GM12878 (cell line): ENCODE data around the gene PACS2. TPM values are rescaled to one million over a fixed set of nuclear protein-coding genes. Genes with fewer than 3 reads are reported as not detected.

Experiments used
- ATAC-seq: fragments of 200-7000 bp; cut with Tn5 transposase; 3 replicates; pipeline ENCODE4 v1.9.1; 2020; ENCODE audit warnings: mild to moderate bottlenecking, moderate library complexity
- BruUV-seq: library from RNA; stranded (reverse); fragments of 400-500 nt; replicated peaks from 2 replicates; lab custom pipeline; 2021; lab: Mats Ljungman, UMichigan
- CTCF ChIA-PET: fragments of 300-600 bp; sonication (Branson Sonifier 250); formaldehyde crosslinking; extraction: SDS; loops from one replicate; lab custom pipeline; 2021; ENCODE audit warnings: inconsistent platforms; lab: Yijun Ruan, JAX
- POLR2A ChIA-PET: fragments of 350-600 bp; formaldehyde crosslinking; extraction: SDS; loops from one replicate; lab custom pipeline; 2021; ENCODE audit warnings: inconsistent platforms; lab: Charles Lee
- RAD21 ChIA-PET: fragments of 300-600 bp; sonication (Branson Sonifier 250); formaldehyde crosslinking; loops from one replicate; lab custom pipeline; 2023; ENCODE audit warnings: antibody characterized with exemption; ENCODE audit not compliant: unreplicated experiment; lab: Charles Lee
- SMC1A ChIA-PET: fragments of 300-600 bp; sonication (Branson Sonifier 250); formaldehyde crosslinking; loops from one replicate; lab custom pipeline; 2023; ENCODE audit not compliant: unreplicated experiment, uncharacterized antibody; lab: Charles Lee
- DNase-seq: peaks from one replicate; pipeline ENCODE4 v3.0.0-alpha.2; 2011; ENCODE audit warnings: low read depth, low spot score
- FAIRE-seq: peaks from 3 replicates; lab custom pipeline; 2011; peaks lifted over from hg19 to GRCh38; lab: Jason Lieb, UNC
- H2AFZ ChIP-seq: 2 replicates; pipeline ENCODE4 v1.6.0; 2011; ENCODE audit warnings: low read depth, low read length, control low read depth; ENCODE audit not compliant: control insufficient read depth
- H3K27ac ChIP-seq: 2 replicates; pipeline ENCODE4 v1.5.1; 2011; ENCODE audit warnings: control low read depth; ENCODE audit not compliant: control insufficient read depth, insufficient read depth
- H3K27me3 ChIP-seq, 2 experiments: replicated peaks in 1 of 2; 2 replicates each; pipeline versions ENCODE4 v1.6.0 to v1.6.1; 2011; ENCODE audit warnings: low read length in 1 of 2; ENCODE audit not compliant: control insufficient read depth in 2 of 2, insufficient read depth in 2 of 2
- H3K36me3 ChIP-seq, 2 experiments: 2 replicates each; pipeline ENCODE4 v1.5.1; 2011; ENCODE audit warnings: low read length in 1 of 2; ENCODE audit not compliant: control insufficient read depth in 2 of 2, insufficient read depth in 2 of 2
- H3K4me1 ChIP-seq: 2 replicates; pipeline ENCODE4 v1.6.1; 2011; ENCODE audit warnings: mild to moderate bottlenecking, low read length, moderate library complexity, mixed read lengths; ENCODE audit not compliant: control insufficient read depth, insufficient read depth
- H3K4me2 ChIP-seq: 2 replicates; pipeline ENCODE4 v1.6.0; 2011; ENCODE audit warnings: control low read depth; ENCODE audit not compliant: control insufficient read depth, insufficient read depth
- H3K4me3 ChIP-seq: fragments of 200-600 bp; sonication (generic); 2 replicates; pipeline ENCODE4 v1.5.1; 2016
- H3K79me2 ChIP-seq: 2 replicates; pipeline ENCODE4 v1.6.0; 2011; ENCODE audit warnings: low read length; ENCODE audit not compliant: control insufficient read depth, insufficient read depth
- H3K9ac ChIP-seq: 2 replicates; pipeline ENCODE4 v1.8.0; 2011; ENCODE audit warnings: low read length, control low read depth, mixed read lengths; ENCODE audit not compliant: control insufficient read depth, insufficient read depth
- H3K9me3 ChIP-seq: replicated peaks from 3 replicates; pipeline ENCODE4 v1.5.1; 2011; ENCODE audit warnings: mild to moderate bottlenecking, low read length; ENCODE audit not compliant: control insufficient read depth, insufficient read depth
- H4K20me1 ChIP-seq: 2 replicates; pipeline ENCODE4 v1.6.0; 2011; ENCODE audit not compliant: control insufficient read depth, insufficient read depth
- ASH2L ChIP-seq: fragments of 300-600, 200-600 bp; sonication (generic); IDR thresholded peaks from 2 replicates; pipeline ENCODE4 v1.6.1; 2017; ENCODE audit warnings: low read depth, mild to moderate bottlenecking, borderline replicate concordance
- BHLHE40 ChIP-seq, 2 experiments: fragments of 450-650 bp in 1 of 2; IDR thresholded peaks; 2 replicates each; pipeline ENCODE4 v1.6.1; 2011 to 2017; ENCODE audit warnings: low read depth in 2 of 2, borderline replicate concordance in 1 of 2, improper control_type of control experiment in 1 of 2, low read length in 1 of 2, mild to moderate bottlenecking in 1 of 2
- CBX3 ChIP-seq: fragments of 200-600 bp; sonication (generic); IDR thresholded peaks from 2 replicates; pipeline ENCODE4 v1.6.1; 2016; ENCODE audit warnings: low read depth, borderline replicate concordance
- CEBPB ChIP-seq, 2 experiments: fragments of 150-350 bp in 1 of 2; IDR thresholded peaks; 2 replicates each; pipeline ENCODE4 v1.6.1; 2012 to 2014; ENCODE audit warnings: low read depth in 2 of 2, low read length in 2 of 2, borderline replicate concordance in 1 of 2, inconsistent platforms in 1 of 2
- CREB1 ChIP-seq: IDR thresholded peaks from 2 replicates; pipeline ENCODE4 v1.6.1; 2012; ENCODE audit warnings: low read depth, mild to moderate bottlenecking, inconsistent platforms
- GATAD2B ChIP-seq: fragments of 450-650 bp; conservative IDR thresholded peaks from 2 replicates; pipeline ENCODE4 v1.6.1; 2017; ENCODE audit warnings: low read depth, mild to moderate bottlenecking, moderate library complexity
- LARP7 ChIP-seq: fragments of 450-650 bp; IDR thresholded peaks from 2 replicates; pipeline ENCODE4 v1.6.1; 2017; ENCODE audit warnings: mild to moderate bottlenecking
- RAD51 ChIP-seq: fragments of 450-650 bp; IDR thresholded peaks from 2 replicates; pipeline ENCODE4 v1.6.1; 2016; ENCODE audit warnings: moderate library complexity, mild to moderate bottlenecking, inconsistent platforms
- RFX5 ChIP-seq: IDR thresholded peaks from 2 replicates; pipeline ENCODE4 v1.6.1; 2011; ENCODE audit warnings: low read depth, low read length, improper control_type of control experiment
- SUPT20H ChIP-seq: IDR thresholded peaks from 2 replicates; pipeline ENCODE4 v1.6.1; 2011; ENCODE audit warnings: low read depth, mild to moderate bottlenecking, low read length, moderate library complexity, borderline replicate concordance; ENCODE audit not compliant: control insufficient read depth
- TCF7 ChIP-seq: IDR thresholded peaks from 2 replicates; pipeline ENCODE4 v1.6.1; 2014; ENCODE audit warnings: antibody characterized with exemption, borderline replicate concordance
- WGBS: methylation state at CpG from one replicate; pipeline ENCODE4 v1.1.6; 2016; ENCODE audit warnings: low lambda C conversion rate; ENCODE audit not compliant: insufficient replicate concordance, insufficient coverage; ENCODE audit errors: missing lambda C conversion rate; 5-methylcytosine and 5-hydroxymethylcytosine counted together
- in situ Hi-C: fragments of 300-500 bp; cut with MboI; formaldehyde crosslinking; loops from 9 replicates; pipeline ENCODE4 v1.14.3; 2018; ENCODE audit warnings: mixed read lengths
- intact Hi-C: fragments of 100-400 bp; cut with micrococcal nuclease; formaldehyde crosslinking; loops from one replicate; pipeline ENCODE4 v1.14.2; 2022; ENCODE audit not compliant: unreplicated experiment
- polyA plus RNA-seq, 11 experiments: library from polyadenylated mRNA; depleted of rRNA in 4 of 11; unstranded in 6 of 11; stranded (reverse) in 5 of 11; fragments of >200 nt; fragmentation: Nextera tagmentation in 4 of 11; fragmentation: Illumina TruSeq in 1 of 11; extraction: Ambion mirVana in 4 of 11; extraction: Trizol in 1 of 11; gene quantifications; 1 replicate in 1 of 11; 2 replicates in 10 of 11; pipeline versions ENCODE4 v1.2.1 to v1.2.3, GENCODE V29; 2011 to 2016; ENCODE audit warnings: inconsistent platforms in 2 of 11, missing spikeins in 2 of 11, low read depth in 1 of 11
- total RNA-seq, 4 experiments: library from RNA; depleted of rRNA in 3 of 4; stranded (reverse); fragments of >200 nt in 3 of 4; fragmentation: Illumina TruSeq in 1 of 4; extraction: Trizol in 1 of 4; gene quantifications; 2 replicates each; pipeline versions ENCODE4 v1.2.1 to v1.2.3, GENCODE V29; 2013 to 2021
- TF ChIP-seq, protein P1 (sequence below): fragments of 450-650 bp; IDR thresholded peaks from 2 replicates; pipeline ENCODE4 v1.6.1; 2016; ENCODE audit warnings: mild to moderate bottlenecking
- TF ChIP-seq, protein P2 (sequence below): IDR thresholded peaks from 2 replicates; pipeline ENCODE4 v1.6.1; 2011; ENCODE audit warnings: borderline replicate concordance, low read depth, mild to moderate bottlenecking, moderate library complexity, low read length; ENCODE audit not compliant: insufficient read depth, poor library complexity, severe bottlenecking
- TF ChIP-seq, protein P3 (sequence below): fragments of 450-650 bp; conservative IDR thresholded peaks from 2 replicates; pipeline ENCODE4 v1.6.1; 2017; ENCODE audit warnings: mild to moderate bottlenecking, moderate library complexity

The PACS2 gene
- total and polyA plus RNA-seq, 10 of the 15 experiments (the other 5 are each of a cell fraction or from before 2014, with no cell fraction given): 0.21 to 37.3 (median 9.4) TPM

DNA sequence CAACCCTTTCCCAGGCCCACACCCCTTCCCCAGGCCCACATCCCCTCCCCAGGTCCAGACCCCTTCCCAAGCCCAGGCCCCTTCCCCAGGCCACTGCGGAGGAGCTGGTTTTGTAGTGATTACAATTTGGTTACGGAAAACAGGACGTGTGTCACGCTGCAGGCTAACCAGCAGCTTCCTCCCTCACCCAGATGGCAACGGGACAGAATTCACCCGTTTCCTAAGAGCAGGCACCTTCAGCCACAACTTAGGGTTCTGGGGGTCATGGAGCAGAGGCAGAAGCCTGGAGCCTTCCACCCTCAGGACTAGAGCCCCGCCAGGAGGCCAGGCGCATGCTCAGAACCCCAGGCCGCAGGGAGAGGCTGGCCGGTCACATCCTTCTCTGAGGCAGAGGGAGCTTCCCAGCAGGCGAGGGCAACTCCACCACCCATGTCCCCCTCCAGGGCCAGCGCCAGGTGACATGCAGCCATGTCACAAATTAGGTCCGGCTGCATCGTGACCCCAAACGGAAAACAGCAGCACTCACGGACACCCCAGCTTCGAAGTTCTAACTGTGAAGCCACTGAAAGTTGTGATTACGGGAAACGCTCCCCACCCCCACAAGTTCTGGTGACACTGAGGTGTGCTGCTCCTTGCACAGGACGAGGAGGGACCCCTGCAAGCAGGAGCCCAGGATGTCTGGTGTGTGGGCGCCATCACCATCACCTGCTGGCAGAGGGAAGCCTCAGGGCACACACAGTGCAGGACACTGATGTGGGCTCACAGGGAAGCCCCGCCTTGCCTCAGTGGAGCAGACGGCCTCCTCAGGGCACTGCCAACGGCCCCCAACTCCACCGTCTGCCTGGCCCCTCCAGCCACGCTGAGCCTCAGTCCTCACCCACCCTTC lies 21.5 kb upstream of the PACS2 start:
- BruUV-seq: no TSS peak
- Histone ChIP-seq H3K27me3 (no peaks in the 10 kb centered on the region), H3K27ac (peak overlapping the region; percentile 66), H4K20me1 (peaks cover 4% of the 10 kb centered on the region; the same call in 1 of the 2 replicates), H2AFZ (peak overlapping the region; percentile 57), H3K4me2 (peak overlapping the region; percentile 82), H3K4me1 (peaks cover 50% of the 10 kb centered on the region), H3K9ac (peak overlapping the region; percentile 65), H3K9me3 (no peaks in the 10 kb centered on the region), H3K36me3 (no peaks in the 10 kb centered on the region), H3K4me3 (peak overlapping the region; percentile 52), H3K79me2 (peaks cover 58% of the 10 kb centered on the region)
- ChIA-PET SMC1A (no interaction called here), CTCF (interaction anchor here (1.3 to 1.8 kb wide), 3 partner anchors 8 to 188 kb away, joined by 3 to 9 read pairs (median 6); partner anchors contain the start of gene BRF1), POLR2A (interaction anchor here (1.2 kb wide), 1 partner anchor 8 kb away, joined by 4 read pairs; the partner anchor contains the start of gene BRF1), RAD21 (interaction anchor here (0.6 kb wide), 2 partner anchors 49 to 197 kb away, joined by 3 read pairs; no protein-coding TSS in a partner anchor)
- intact Hi-C loops: no loop called here
- no peak for DNase-seq
- 70% methylated on average over 26 of the region's 26 CpGs for WGBS
- FAIRE-seq: no peak
- in situ Hi-C loops: no loop called here
- peak; percentile 60 for ATAC-seq
- TF ChIP-seq TCF7: no peak
- TF ChIP-seq GATAD2B: 0 out of 2 replicates have a peak, but pooled peaks have one; percentile 6
- TF ChIP-seq, protein P1, sequence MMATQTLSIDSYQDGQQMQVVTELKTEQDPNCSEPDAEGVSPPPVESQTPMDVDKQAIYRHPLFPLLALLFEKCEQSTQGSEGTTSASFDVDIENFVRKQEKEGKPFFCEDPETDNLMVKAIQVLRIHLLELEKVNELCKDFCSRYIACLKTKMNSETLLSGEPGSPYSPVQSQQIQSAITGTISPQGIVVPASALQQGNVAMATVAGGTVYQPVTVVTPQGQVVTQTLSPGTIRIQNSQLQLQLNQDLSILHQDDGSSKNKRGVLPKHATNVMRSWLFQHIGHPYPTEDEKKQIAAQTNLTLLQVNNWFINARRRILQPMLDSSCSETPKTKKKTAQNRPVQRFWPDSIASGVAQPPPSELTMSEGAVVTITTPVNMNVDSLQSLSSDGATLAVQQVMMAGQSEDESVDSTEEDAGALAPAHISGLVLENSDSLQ: no peak
- TF ChIP-seq ASH2L: no peak
- TF ChIP-seq, protein P2, sequence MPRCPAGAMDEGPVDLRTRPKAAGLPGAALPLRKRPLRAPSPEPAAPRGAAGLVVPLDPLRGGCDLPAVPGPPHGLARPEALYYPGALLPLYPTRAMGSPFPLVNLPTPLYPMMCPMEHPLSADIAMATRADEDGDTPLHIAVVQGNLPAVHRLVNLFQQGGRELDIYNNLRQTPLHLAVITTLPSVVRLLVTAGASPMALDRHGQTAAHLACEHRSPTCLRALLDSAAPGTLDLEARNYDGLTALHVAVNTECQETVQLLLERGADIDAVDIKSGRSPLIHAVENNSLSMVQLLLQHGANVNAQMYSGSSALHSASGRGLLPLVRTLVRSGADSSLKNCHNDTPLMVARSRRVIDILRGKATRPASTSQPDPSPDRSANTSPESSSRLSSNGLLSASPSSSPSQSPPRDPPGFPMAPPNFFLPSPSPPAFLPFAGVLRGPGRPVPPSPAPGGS: no peak
- TF ChIP-seq LARP7: 0 out of 2 replicates have a peak, but pooled peaks have one; percentile 25
- no peak for TF ChIP-seq CEBPB (IDR thresholded peaks at IDR 0.05; ENCODE audit: borderline replicate concordance in 1 of 2, low read depth in 2 of 2, low read length in 2 of 2)
- TF ChIP-seq SUPT20H: no peak
- TF ChIP-seq RAD51: no peak
- no peak for TF ChIP-seq CBX3
- TF ChIP-seq, protein P3, sequence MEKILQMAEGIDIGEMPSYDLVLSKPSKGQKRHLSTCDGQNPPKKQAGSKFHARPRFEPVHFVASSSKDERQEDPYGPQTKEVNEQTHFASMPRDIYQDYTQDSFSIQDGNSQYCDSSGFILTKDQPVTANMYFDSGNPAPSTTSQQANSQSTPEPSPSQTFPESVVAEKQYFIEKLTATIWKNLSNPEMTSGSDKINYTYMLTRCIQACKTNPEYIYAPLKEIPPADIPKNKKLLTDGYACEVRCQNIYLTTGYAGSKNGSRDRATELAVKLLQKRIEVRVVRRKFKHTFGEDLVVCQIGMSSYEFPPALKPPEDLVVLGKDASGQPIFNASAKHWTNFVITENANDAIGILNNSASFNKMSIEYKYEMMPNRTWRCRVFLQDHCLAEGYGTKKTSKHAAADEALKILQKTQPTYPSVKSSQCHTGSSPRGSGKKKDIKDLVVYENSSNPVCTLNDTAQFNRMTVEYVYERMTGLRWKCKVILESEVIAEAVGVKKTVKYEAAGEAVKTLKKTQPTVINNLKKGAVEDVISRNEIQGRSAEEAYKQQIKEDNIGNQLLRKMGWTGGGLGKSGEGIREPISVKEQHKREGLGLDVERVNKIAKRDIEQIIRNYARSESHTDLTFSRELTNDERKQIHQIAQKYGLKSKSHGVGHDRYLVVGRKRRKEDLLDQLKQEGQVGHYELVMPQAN: no peak
- TF ChIP-seq RFX5: no peak
- no peak for TF ChIP-seq CREB1
- TF ChIP-seq BHLHE40 (IDR thresholded peaks at IDR 0.05; ENCODE audit: borderline replicate concordance in 1 of 2, low read depth in 2 of 2, low read length in 1 of 2): peak in 1 of 2 experiments; percentile 16; a peak in 1 of 4 replicates
